Measurements from ENCODE around the gene OR2T34.
"Not testable (repeated sequence)": the region's sequence is repeated elsewhere in the genome, so short reads cannot be mapped to it uniquely, and the experiment has no call there.

The OR2T34 gene

GRCh38 chr1:248551027-248551426 is 23.5 kb downstream of the OR2T34 start:
- DNase-seq (ENCODE audit: low spot score) = not testable (repeated sequence)

- not testable (repeated sequence) for DNase-seq (ENCODE audit: low spot score)
These were observed 27.2 kb downstream of the OR2T34 start for GRCh38 chr1:248547383-248547782.

GRCh38 chr1:248537449-248537848 is 37.1 kb downstream of the OR2T34 start:
- not testable (repeated sequence) for DNase-seq (ENCODE audit: low spot score)
